H1 (cell line): ENCODE measurements around the gene FRMD7. TPM values are rescaled to one million over a fixed set of nuclear protein-coding genes. Genes with fewer than 3 reads are reported as not detected.

Source experiments
- CTCF ChIA-PET: fragments of 300-600 bp; sonication (Branson Sonifier 250); formaldehyde crosslinking; loops from one replicate; lab custom pipeline; 2021; ENCODE audit not compliant: partially characterized antibody; lab: Charles Lee
- POLR2A ChIA-PET: fragments of 300-600 bp; sonication (Branson Sonifier 250); formaldehyde crosslinking; loops from one replicate; lab custom pipeline; 2021; ENCODE audit warnings: inconsistent platforms; ENCODE audit not compliant: partially characterized antibody; lab: Charles Lee
- DNase-seq, 2 experiments: peaks; one replicate each; pipeline versions ENCODE4 v3.0.0 to v3.0.0-alpha.2; 2010 to 2022; ENCODE audit warnings: low spot score in 2 of 2, low read depth in 1 of 2, mixed read lengths in 1 of 2
- FAIRE-seq: peaks from 2 replicates; lab custom pipeline; 2011; peaks lifted over from hg19 to GRCh38; lab: Jason Lieb, UNC
- H2AFZ ChIP-seq: 2 replicates; pipeline ENCODE4 v1.8.1; 2012; ENCODE audit warnings: low read length, inconsistent platforms
- H2AK5ac ChIP-seq: 2 replicates; pipeline ENCODE4 v1.6.1; 2013; ENCODE audit warnings: low read depth, low read length
- H2BK120ac ChIP-seq: replicated peaks from 2 replicates; pipeline ENCODE3; 2013; ENCODE audit warnings: low read depth, low read length, inconsistent platforms
- H2BK12ac ChIP-seq: 2 replicates; pipeline ENCODE4 v1.6.1; 2013; ENCODE audit warnings: low read depth, low read length
- H2BK15ac ChIP-seq: 2 replicates; pipeline ENCODE4 v1.6.1; 2013; ENCODE audit warnings: low read length
- H2BK20ac ChIP-seq: 2 replicates; pipeline ENCODE4 v1.6.1; 2013; ENCODE audit warnings: low read length
- H2BK5ac ChIP-seq: 2 replicates; pipeline ENCODE4 v1.6.1; 2013; ENCODE audit warnings: low read depth, low read length
- H3K14ac ChIP-seq: 2 replicates; pipeline ENCODE4 v1.6.1; 2013; ENCODE audit warnings: inconsistent platforms; ENCODE audit not compliant: insufficient read length
- H3K18ac ChIP-seq: 2 replicates; pipeline ENCODE4 v1.6.1; 2013; ENCODE audit warnings: low read length; ENCODE audit errors: extremely low read depth
- H3K23ac ChIP-seq: 2 replicates; pipeline ENCODE4 v1.6.1; 2013; ENCODE audit warnings: inconsistent platforms; ENCODE audit not compliant: insufficient read length
- H3K23me2 ChIP-seq: 2 replicates; pipeline ENCODE4 v1.6.1; 2013; ENCODE audit warnings: low read depth, low read length
- H3K27ac ChIP-seq: 2 replicates; pipeline ENCODE4 v1.6.1; 2011; ENCODE audit warnings: low read depth, low read length, inconsistent platforms
- H3K27me3 ChIP-seq, 4 experiments: replicated peaks in 1 of 4; 1 replicate in 1 of 4; 2 replicates in 3 of 4; pipeline versions ENCODE4 v1.6.1 to v1.8.1; 2011 to 2013; ENCODE audit warnings: low read length in 3 of 4, mild to moderate bottlenecking in 3 of 4, inconsistent platforms in 2 of 4, mixed read lengths in 2 of 4, moderate library complexity in 1 of 4; ENCODE audit not compliant: control insufficient read depth in 3 of 4, insufficient read depth in 3 of 4; ENCODE audit errors: extremely low read depth in 1 of 4
- H3K36me3 ChIP-seq, 4 experiments: 2 replicates each; pipeline versions ENCODE4 v1.6.1 to v1.8.1; 2011 to 2013; ENCODE audit warnings: mild to moderate bottlenecking in 4 of 4, low read length in 3 of 4, moderate library complexity in 2 of 4, control low read depth in 1 of 4, inconsistent platforms in 1 of 4; ENCODE audit not compliant: insufficient read depth in 4 of 4, control insufficient read depth in 2 of 4
- H3K4ac ChIP-seq: replicated peaks from 2 replicates; pipeline ENCODE3; 2013; ENCODE audit warnings: low read length, low read depth, mixed read lengths, inconsistent platforms; ENCODE audit not compliant: insufficient read length
- H3K4me1 ChIP-seq, 4 experiments: replicated peaks in 1 of 4; 1 replicate in 1 of 4; 2 replicates in 3 of 4; pipeline versions ENCODE4 v1.6.1 to v1.8.1; 2011 to 2013; ENCODE audit warnings: low read length in 3 of 4, inconsistent platforms in 2 of 4, mixed read lengths in 1 of 4; ENCODE audit not compliant: insufficient read depth in 4 of 4, control insufficient read depth in 3 of 4
- H3K4me2 ChIP-seq, 2 experiments: 2 replicates each; pipeline versions ENCODE4 v1.6.1 to v1.8.1; 2011 to 2013; ENCODE audit warnings: low read depth in 2 of 2, low read length in 2 of 2, control low read depth in 1 of 2, inconsistent platforms in 1 of 2, mild to moderate bottlenecking in 1 of 2; ENCODE audit not compliant: insufficient read depth in 1 of 2
- H3K4me3 ChIP-seq, 4 experiments: fragments of 200-600, 300-600 bp in 1 of 4; sonication (generic), shearing (Covaris generic), sonication (Bioruptor Twin) in 1 of 4; 2 replicates each; pipeline versions ENCODE4 v1.5.1 to v1.8.1; 2011 to 2016; ENCODE audit warnings: low read length in 4 of 4, low read depth in 3 of 4, control low read depth in 2 of 4, inconsistent platforms in 2 of 4, mild to moderate bottlenecking in 2 of 4, mixed read lengths in 1 of 4, moderate library complexity in 1 of 4; ENCODE audit not compliant: insufficient read depth in 2 of 4; ENCODE audit errors: extremely low read depth in 1 of 4
- H3K56ac ChIP-seq: replicated peaks from 2 replicates; pipeline ENCODE3; 2013; ENCODE audit warnings: low read depth, mild to moderate bottlenecking, mixed read lengths, low read length, inconsistent platforms; ENCODE audit not compliant: insufficient read length
- H3K79me1 ChIP-seq: 2 replicates; pipeline ENCODE4 v1.6.1; 2013; ENCODE audit warnings: low read depth, low read length, control low read depth
- H3K79me2 ChIP-seq, 2 experiments: 2 replicates each; pipeline versions ENCODE4 v1.6.1 to v1.8.1; 2012 to 2013; ENCODE audit warnings: low read length in 2 of 2, mild to moderate bottlenecking in 2 of 2, inconsistent platforms in 1 of 2; ENCODE audit not compliant: insufficient read depth in 2 of 2, control insufficient read depth in 1 of 2
- H3K9ac ChIP-seq, 4 experiments: replicated peaks in 1 of 4; 1 replicate in 1 of 4; 2 replicates in 3 of 4; pipeline versions ENCODE4 v1.6.1 to v1.8.1; 2011 to 2013; ENCODE audit warnings: low read depth in 3 of 4, low read length in 3 of 4, control low read depth in 2 of 4, mild to moderate bottlenecking in 2 of 4, moderate library complexity in 2 of 4, inconsistent platforms in 1 of 4; ENCODE audit errors: extremely low read depth in 1 of 4
- H3K9me3 ChIP-seq, 2 experiments: 2 replicates each; pipeline versions ENCODE4 v1.6.1 to v1.8.1; 2012 to 2013; ENCODE audit warnings: mild to moderate bottlenecking in 2 of 2, moderate library complexity in 2 of 2, control low read depth in 1 of 2, inconsistent platforms in 1 of 2, low read depth in 1 of 2, low read length in 1 of 2, mixed read lengths in 1 of 2; ENCODE audit not compliant: insufficient read depth in 2 of 2
- H4K20me1 ChIP-seq, 2 experiments: replicated peaks in 1 of 2; 2 replicates each; pipeline versions ENCODE3 to v1.8.1; 2011 to 2013; ENCODE audit warnings: inconsistent platforms in 2 of 2, low read length in 2 of 2, mild to moderate bottlenecking in 1 of 2; ENCODE audit not compliant: insufficient read depth in 2 of 2, control insufficient read depth in 1 of 2
- H4K5ac ChIP-seq: 2 replicates; pipeline ENCODE4 v1.6.1; 2013; ENCODE audit warnings: low read length, low read depth, mixed read lengths, inconsistent platforms; ENCODE audit not compliant: insufficient read length
- H4K8ac ChIP-seq: 2 replicates; pipeline ENCODE4 v1.8.0; 2013; ENCODE audit warnings: mild to moderate bottlenecking, moderate library complexity, low read length, inconsistent platforms; ENCODE audit not compliant: insufficient read depth; ENCODE audit errors: extremely low read depth
- H4K91ac ChIP-seq: replicated peaks from 2 replicates; pipeline ENCODE3; 2013; ENCODE audit warnings: low read length, mixed read lengths, inconsistent platforms; ENCODE audit not compliant: insufficient read length
- HDAC2 ChIP-seq, 2 experiments: fragments of 300-600 bp in 1 of 2; sonication (generic) in 1 of 2; IDR thresholded peaks; 2 replicates each; pipeline ENCODE4 v1.6.1; 2011 to 2012; ENCODE audit warnings: low read depth in 2 of 2, low read length in 2 of 2, mild to moderate bottlenecking in 2 of 2, moderate library complexity in 2 of 2, borderline replicate concordance in 1 of 2, inconsistent platforms in 1 of 2
- PHF8 ChIP-seq: fragments of 200-600 bp; sonication (generic); conservative IDR thresholded peaks from 2 replicates; pipeline ENCODE4 v1.7.1; 2012; ENCODE audit warnings: low read depth, mild to moderate bottlenecking, inconsistent platforms, low read length, moderate library complexity
- RNF2 ChIP-seq: fragments of 200-900, 300-1000 bp; sonication (generic); IDR thresholded peaks from 2 replicates; pipeline ENCODE4 v1.7.1; 2016; ENCODE audit warnings: borderline replicate concordance, low read depth, mild to moderate bottlenecking, antibody characterized with exemption, low read length; ENCODE audit not compliant: poor library complexity, severe bottlenecking; ENCODE audit errors: missing control alignments
- SIRT6 ChIP-seq: IDR thresholded peaks from one replicate; pipeline ENCODE4 v1.7.1; 2012; ENCODE audit warnings: low read length, inconsistent platforms
- SP4 ChIP-seq: IDR thresholded peaks from 2 replicates; pipeline ENCODE4 v1.6.1; 2012; ENCODE audit warnings: low read length, inconsistent platforms
- WGBS, 2 experiments: shearing (Covaris generic) in 1 of 2; methylation state at CpG; one replicate each; pipeline versions ENCODE4 v1.1.6 to v1.1.7; 2013 to 2015; ENCODE audit warnings: low lambda C conversion rate in 2 of 2, mixed read lengths in 2 of 2, inconsistent platforms in 1 of 2, low coverage in 1 of 2, missing lambda C conversion rate in 1 of 2; ENCODE audit not compliant: insufficient replicate concordance in 2 of 2, insufficient coverage in 1 of 2, insufficient read length in 1 of 2; ENCODE audit errors: extremely low coverage in 1 of 2, missing lambda C conversion rate in 1 of 2; 5-methylcytosine and 5-hydroxymethylcytosine counted together
- polyA plus RNA-seq, 7 experiments: library from polyadenylated mRNA; depleted of rRNA in 3 of 7; stranded (reverse) in 5 of 7; unstranded in 2 of 7; fragments of >200 nt in 5 of 7; fragments of 200-250 nt in 2 of 7; gene quantifications; 1 replicate in 5 of 7; 2 replicates in 1 of 7; 4 replicates in 1 of 7; pipeline versions ENCODE4 v1.2.1 to v1.2.3, GENCODE V29; 2011 to 2013; ENCODE audit warnings: missing spikeins in 2 of 7, mixed read lengths in 2 of 7
- total RNA-seq: library from RNA; stranded (reverse); fragmentation: NEBNext Ultra II Directional; extraction: Animal tissue kit (Norgen Biotek cat#: 25700); gene quantifications from 2 replicates; pipeline ENCODE4 v1.2.1, GENCODE V29; 2021

Gene FRMD7
- total and polyA plus RNA-seq, 2 of the 8 experiments (the other 6 are each of a cell fraction or from before 2014, with no cell fraction given): not detected

- H3K9me3 ChIP-seq: no peaks in the 10 kb centered on the region
- H3K79me1 ChIP-seq: no peaks in the 10 kb centered on the region
- H3K36me3 ChIP-seq: peaks cover 0 to 18% (median 6%) of the 10 kb centered on the region in 4 experiments; a peak in 3 of 8 replicates
- H3K4me1 ChIP-seq: no peaks in the 10 kb centered on the region
- H4K5ac ChIP-seq: no peak overlapping the region
- no peak overlapping the region for H3K27ac ChIP-seq
- CTCF ChIA-PET: interaction anchor here (2.1 to 3.0 kb wide), 2 partner anchors 14 to 15 kb away, joined by 9 to 11 read pairs; no protein-coding TSS in a partner anchor
- FAIRE-seq (no peak), DNase-seq (no peak)
- no peak overlapping the region for H2AFZ ChIP-seq
- H3K27me3 ChIP-seq: no peaks in the 10 kb centered on the region
- H4K8ac ChIP-seq: no peak overlapping the region
- no peak overlapping the region for H2BK5ac ChIP-seq
- H4K91ac ChIP-seq: no peak overlapping the region
- POLR2A ChIA-PET: interaction anchor here (1.0 kb wide), 1 partner anchor 54 kb away, joined by 3 read pairs; no protein-coding TSS in a partner anchor
- H3K23ac ChIP-seq: no peak overlapping the region
- H3K18ac ChIP-seq: no peak overlapping the region
- no peak overlapping the region for H3K56ac ChIP-seq
- no peak overlapping the region for H3K4me3 ChIP-seq
- no peak overlapping the region for H3K4me2 ChIP-seq
- H3K9ac ChIP-seq: no peak overlapping the region
- no peak overlapping the region for H2BK12ac ChIP-seq
- H4K20me1 ChIP-seq: no peaks in the 10 kb centered on the region
- no peaks in the 10 kb centered on the region for H3K23me2 ChIP-seq
- H2BK20ac ChIP-seq: no peak overlapping the region
- TF ChIP-seq PHF8 (no peak), HDAC2 (IDR thresholded peaks at IDR 0.05; ENCODE audit: borderline replicate concordance in 1 of 2, low read depth in 2 of 2, low read length in 2 of 2) (no peak), SIRT6 (no peak), RNF2 (no peak), SP4 (no peak)
- H2BK120ac ChIP-seq: no peak overlapping the region
- no peaks in the 10 kb centered on the region for H3K79me2 ChIP-seq
- H2AK5ac ChIP-seq: no peak overlapping the region
- H2BK15ac ChIP-seq: no peak overlapping the region
- H3K14ac ChIP-seq: no peak overlapping the region
- WGBS, 2 experiments: 78% methylated on average over 1 of the region's 1 CpG; no CpG with 5 or more reads in 1 of the 2 experiments
- H3K4ac ChIP-seq: no peak overlapping the region
Observed at GRCh38 chrX:132077414-132077813, 50.4 kb downstream of the FRMD7 start.
